HG02970 (cell line): ENCODE data around the gene TSPEAR.

Experiments
- ATAC-seq: cut with Tn5 transposase; IDR thresholded peaks from one replicate; pipeline ENCODE4 v1.9.1; 2021; ENCODE audit warnings: mild to moderate bottlenecking, moderate library complexity, moderate number of reproducible peaks; ENCODE audit not compliant: unreplicated experiment, low FRiP score

TSPEAR gene

GRCh38 chr21:44462086-44462833 lies 249.1 kb downstream of the TSPEAR start:
- ATAC-seq: no peak

- no peak for ATAC-seq
Observed at GRCh38 chr21:44461464-44462001, 249.8 kb downstream of the TSPEAR start.

DNA sequence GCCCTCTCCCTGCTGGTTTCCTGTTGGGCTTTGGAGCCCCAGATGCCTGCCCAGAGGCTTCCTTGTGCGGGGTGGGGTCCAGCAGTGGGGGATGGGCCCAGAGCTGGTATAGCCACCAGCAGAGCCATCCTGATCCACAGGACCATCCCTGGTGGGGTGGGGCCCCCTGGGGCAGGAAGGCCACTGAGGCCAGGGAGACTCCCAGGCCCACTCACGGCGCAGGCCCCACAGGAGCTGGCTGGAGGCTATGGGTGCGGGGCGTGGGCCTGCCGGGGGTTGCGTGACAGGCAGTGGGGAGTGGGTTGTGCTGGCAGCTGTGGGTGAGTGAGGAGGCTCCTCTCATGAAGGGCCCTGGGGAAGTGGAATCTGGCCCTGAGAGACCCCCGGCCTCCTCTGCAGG lies 250.4 kb downstream of the TSPEAR start:
- ATAC-seq: no peak

DNA sequence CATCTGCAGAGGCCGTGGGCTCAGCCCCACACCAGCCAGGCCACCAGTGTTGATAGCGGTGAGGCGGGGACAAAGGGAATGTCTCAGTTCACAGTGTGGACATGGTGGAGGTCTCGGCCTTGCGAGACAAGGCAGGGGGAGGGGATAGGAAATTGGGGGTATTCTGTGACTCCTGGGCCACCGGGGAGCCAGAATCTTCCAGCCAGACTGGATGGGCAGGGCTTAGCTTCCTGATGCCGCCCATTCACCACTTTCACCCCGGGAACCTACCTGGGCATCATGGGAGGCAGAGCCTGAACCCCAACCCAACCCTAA lies 251.0 kb downstream of the TSPEAR start:
- no peak for ATAC-seq

GRCh38 chr21:44459712-44460440 lies 251.5 kb downstream of the TSPEAR start:
- ATAC-seq: no peak

DNA sequence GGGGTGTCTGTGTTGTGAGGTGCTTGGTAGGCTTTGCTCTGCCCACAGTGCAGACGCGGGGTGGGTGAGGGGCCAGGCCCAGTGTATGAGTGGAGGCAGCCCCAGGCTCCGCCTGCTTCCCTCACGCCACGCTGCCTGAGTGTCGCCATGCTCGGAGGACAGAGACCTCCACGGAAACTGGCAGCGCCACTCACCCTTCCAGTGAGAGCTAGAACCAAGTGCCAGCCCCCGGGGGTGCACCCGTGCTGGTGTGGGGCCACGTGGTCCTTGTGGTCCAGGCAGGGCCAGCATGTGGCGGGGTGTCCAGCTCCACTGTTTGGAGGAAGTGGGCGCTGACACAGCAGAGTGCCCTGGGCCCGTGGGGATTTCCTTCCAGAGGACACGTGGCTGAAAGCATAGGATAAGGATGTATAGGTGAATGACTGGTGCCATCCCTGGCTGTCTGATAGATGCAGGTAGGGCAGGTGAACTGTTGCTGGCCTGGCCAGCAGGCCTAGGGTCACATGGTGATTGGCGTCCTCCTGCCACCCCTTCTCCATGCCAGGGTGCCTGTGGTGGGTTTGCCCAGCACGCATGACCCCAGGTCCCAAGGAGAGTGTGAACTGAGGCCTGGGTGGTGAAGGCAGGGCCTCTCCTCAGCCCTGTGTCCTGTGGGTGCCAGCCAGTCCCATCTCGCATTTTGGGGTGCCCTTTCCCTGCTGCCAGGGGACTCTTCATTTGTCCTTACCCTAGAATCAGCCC lies 252.2 kb downstream of the TSPEAR start:
- no peak for ATAC-seq

DNA sequence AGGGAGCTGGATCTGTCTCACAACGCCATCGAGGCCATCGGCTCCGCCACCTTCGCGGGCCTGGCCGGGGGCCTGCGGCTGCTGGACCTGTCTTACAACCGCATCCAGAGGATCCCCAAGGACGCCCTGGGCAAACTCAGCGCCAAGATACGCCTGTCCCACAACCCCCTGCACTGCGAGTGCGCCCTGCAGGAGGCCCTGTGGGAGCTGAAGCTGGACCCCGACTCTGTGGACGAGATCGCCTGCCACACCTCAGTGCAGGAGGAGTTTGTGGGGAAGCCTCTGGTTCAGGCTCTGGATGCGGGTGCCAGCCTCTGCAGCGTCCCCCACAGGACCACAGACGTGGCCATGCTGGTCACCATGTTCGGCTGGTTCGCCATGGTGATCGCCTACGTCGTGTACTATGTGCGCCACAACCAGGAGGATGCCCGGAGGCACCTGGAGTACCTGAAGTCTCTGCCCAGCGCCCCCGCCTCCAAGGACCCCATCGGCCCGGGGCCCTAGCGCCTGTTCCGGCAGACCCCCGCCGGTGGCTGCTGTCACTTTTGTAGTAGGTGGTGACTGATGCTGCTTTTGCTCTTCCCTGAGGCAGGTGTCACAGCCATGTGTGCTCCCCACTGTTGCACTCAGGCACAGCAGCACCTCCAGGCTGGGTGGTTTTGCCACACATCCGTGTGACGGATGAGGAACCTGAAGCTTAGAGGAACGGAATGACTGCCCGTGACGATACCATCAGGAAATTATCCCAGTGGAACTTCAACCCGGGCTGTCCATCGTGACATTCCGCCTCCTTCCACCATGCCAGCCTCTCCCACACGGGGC lies 254.2 kb downstream of the TSPEAR start:
- no peak for ATAC-seq

DNA sequence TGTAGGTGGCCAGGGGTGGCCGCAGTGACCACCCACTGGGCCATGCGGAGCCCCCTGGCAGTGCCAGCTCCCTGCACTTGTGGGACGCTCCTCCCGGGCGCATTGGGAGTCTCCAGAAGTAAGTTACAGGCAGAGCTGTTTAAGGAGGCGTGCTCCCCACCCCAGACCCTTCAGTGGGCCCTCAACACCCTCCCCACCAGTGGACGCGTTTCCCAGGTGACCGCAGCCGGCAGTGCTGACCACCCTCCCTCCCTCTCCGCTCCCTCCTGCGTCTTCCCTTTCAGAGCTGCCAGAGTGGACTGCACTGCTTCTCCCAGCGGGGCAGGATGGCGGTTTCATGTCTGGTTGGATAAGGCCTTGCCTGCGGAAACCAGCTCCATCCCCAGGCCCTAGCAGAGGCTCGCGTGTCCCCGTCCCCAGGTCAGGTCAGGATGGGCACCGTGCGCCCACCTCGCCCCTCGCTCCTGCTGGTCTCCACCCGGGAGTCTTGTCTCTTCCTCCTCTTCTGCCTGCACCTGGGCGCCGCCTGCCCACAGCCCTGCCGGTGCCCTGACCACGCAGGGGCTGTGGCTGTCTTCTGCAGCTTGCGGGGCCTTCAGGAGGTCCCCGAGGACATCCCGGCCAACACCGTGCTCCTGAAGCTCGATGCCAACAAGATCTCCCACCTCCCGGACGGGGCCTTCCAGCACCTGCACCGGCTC lies 255.0 kb downstream of the TSPEAR start:
- ATAC-seq: no peak

- ATAC-seq: no peak
Observed at GRCh38 chr21:44455524-44456213, 255.7 kb downstream of the TSPEAR start.

DNA sequence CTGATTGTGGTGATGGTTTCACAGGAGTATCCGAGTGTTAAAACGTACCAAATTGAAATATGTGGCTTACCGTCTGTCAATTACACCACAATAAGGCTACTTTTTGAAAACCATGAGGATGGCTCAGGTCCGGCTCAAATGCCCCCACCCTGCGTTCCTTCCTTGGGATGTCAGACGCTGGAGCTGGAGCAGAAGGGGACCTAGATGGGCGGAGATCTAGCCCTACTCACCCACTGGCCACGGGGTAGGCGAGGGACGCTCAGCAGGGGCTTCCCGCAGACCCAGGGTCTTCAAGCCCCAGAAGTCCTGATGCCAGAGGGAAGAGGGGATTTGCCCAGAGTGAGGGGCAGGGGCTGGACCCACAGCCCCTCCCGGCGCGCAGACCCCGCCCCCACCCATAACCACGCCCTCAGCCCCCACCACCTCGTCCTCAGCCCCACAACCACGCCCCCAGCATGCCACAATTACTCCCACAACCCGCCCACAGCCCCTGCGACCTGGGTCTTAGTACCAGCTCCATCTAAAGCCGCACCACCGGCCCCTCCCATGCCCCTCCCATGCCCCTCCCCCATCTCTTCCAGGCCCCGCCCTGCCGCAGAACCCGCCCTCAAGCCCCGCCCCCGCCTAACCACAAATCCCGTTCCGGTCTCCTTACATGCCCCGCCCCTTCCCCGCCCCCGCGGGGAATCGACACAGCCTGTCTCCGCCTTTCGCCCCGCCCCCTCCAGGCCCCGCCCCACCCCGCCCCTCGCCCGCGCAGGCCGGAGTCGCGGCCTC lies 256.4 kb downstream of the TSPEAR start, which contains the start of gene LRRC3:
Gene LRRC3 (plus strand): TSS at position 764 of the 777 bp plus-strand sequence. CDS start 1,135 bp downstream, outside the sequence.
- ATAC-seq: no peak

GRCh38 chr21:44454058-44454457 lies 257.3 kb downstream of the TSPEAR start:
- ATAC-seq: no peak

DNA sequence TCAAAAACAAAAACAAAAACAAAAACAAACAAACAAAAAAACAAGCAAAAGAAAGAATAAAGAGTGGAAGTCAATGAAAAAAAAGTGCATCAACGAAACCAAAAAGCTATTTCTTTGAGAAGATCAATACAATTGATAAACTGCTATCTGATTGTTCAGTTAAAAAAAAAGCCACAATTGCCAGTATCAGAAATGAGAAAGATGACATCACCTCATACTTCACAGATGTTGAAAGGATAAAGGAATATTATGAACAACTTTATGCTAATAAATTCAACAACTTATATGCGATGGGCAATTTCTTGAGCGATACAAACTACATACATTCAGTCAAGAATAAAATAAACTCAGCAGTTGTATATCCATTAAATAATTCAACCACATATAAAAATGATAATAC lies 258.3 kb downstream of the TSPEAR start:
- ATAC-seq: no peak

- no peak for ATAC-seq
Observed at GRCh38 chr21:44450999-44451398, 260.4 kb downstream of the TSPEAR start.

- ATAC-seq: no peak
Observed at GRCh38 chr21:44450402-44450801, 261.0 kb downstream of the TSPEAR start.

DNA sequence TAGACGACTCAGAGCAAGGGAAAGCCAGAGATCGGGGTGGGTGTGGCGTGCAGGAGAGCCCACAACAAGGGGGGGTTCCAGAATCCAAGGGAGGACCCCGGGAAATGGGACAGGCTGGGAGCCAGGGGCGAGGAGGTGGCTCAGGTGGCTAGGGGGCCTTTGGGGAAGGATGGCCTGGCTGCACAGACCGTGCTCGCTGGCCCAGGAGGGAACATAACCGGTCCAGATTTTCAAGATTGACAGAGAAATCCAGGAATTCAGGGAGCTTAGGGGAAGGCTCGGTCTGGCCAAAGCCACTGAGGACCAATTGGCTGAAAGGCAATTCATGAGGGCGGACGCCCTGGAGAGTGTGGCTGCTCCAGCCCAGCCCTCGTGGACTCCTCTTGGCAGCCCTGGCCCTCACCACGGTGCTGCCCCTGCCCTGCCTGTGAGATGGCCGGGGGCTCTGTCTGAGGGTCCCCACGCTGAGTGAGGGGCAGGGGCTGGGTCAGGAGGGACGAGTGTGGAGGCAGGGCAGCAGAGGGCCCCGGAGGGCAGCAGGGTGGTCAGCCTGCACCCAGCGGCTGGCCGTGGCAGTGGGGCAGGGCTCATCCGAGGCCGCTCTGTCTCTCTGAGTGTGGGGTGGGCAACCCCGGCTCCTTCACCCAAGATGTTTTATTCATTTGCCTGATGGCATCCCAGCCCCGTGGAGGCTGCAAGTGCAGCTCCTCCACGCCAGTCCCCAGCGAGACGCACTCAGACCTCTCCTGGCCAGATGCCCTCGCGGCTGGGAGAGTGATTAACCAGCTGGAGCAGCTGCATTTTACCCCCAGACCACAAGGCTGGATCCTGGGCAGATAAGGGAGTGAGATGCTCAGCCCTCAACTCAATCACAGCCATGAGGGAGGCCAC lies 261.7 kb downstream of the TSPEAR start:
- no peak for ATAC-seq

GRCh38 chr21:44448651-44449131 lies 262.7 kb downstream of the TSPEAR start:
- no peak for ATAC-seq
